OCI-LY7 (cell line): Measurements from ENCODE around the gene EDN3. TPM values are rescaled to one million over a fixed set of nuclear protein-coding genes. Genes with fewer than 3 reads are reported as not detected.

ENCODE experiments used
- BruUV-seq: library from RNA; stranded (reverse); fragments of 400-500 nt; replicated peaks from 2 replicates; lab custom pipeline; 2021; lab: Mats Ljungman, UMichigan
- CTCF ChIA-PET: fragments of 300-600 bp; sonication (Branson Sonifier 250); formaldehyde crosslinking; loops from one replicate; lab custom pipeline; 2022; ENCODE audit warnings: antibody characterized with exemption; ENCODE audit not compliant: unreplicated experiment; lab: Charles Lee
- POLR2A ChIA-PET: fragments of 300-600 bp; sonication (Branson Sonifier 250); formaldehyde crosslinking; loops from one replicate; lab custom pipeline; 2022; ENCODE audit warnings: antibody characterized with exemption; lab: Charles Lee
- DNase-seq: peaks from one replicate; pipeline ENCODE4 v3.0.0-alpha.2; 2015; ENCODE audit warnings: low spot score
- H2AFZ ChIP-seq: fragments of 200-600 bp; sonication (generic), shearing (Covaris generic); 2 replicates; pipeline ENCODE4 v1.6.1; 2014; ENCODE audit warnings: mild to moderate bottlenecking, antibody characterized with exemption, low read length, moderate library complexity
- H3K27ac ChIP-seq: fragments of 200-600 bp; sonication (generic); 2 replicates; pipeline ENCODE4 v1.5.1; 2014; ENCODE audit warnings: mixed run types, low read depth, mild to moderate bottlenecking, moderate library complexity, low read length, inconsistent platforms; ENCODE audit not compliant: poor library complexity, severe bottlenecking
- H3K36me3 ChIP-seq: fragments of 200-600 bp; sonication (generic); 2 replicates; pipeline ENCODE4 v1.6.1; 2014; ENCODE audit warnings: mild to moderate bottlenecking, antibody characterized with exemption, low read length, moderate library complexity, mixed read lengths; ENCODE audit not compliant: insufficient read depth
- H3K4me1 ChIP-seq: fragments of 200-600 bp; sonication (generic); 2 replicates; pipeline ENCODE4 v1.5.1; 2014; ENCODE audit warnings: mild to moderate bottlenecking, low read length; ENCODE audit not compliant: insufficient read depth, poor library complexity, severe bottlenecking
- H3K4me2 ChIP-seq: fragments of 200-600 bp; sonication (generic); 2 replicates; pipeline ENCODE4 v1.6.1; 2014; ENCODE audit warnings: mild to moderate bottlenecking, low read length
- H3K4me3 ChIP-seq: fragments of 200-600 bp; sonication (generic); 2 replicates; pipeline ENCODE4 v1.5.1; 2014; ENCODE audit warnings: mild to moderate bottlenecking, low read depth, low read length; ENCODE audit not compliant: poor library complexity, severe bottlenecking
- H3K79me2 ChIP-seq: fragments of 200-600 bp; sonication (generic); 2 replicates; pipeline ENCODE4 v1.6.1; 2016; ENCODE audit warnings: low read depth, mild to moderate bottlenecking, low read length, moderate library complexity, mixed read lengths; ENCODE audit not compliant: insufficient read depth
- H3K9me2 ChIP-seq: fragments of 200-600 bp; sonication (generic); 2 replicates; pipeline ENCODE4 v1.6.1; 2016; ENCODE audit warnings: mild to moderate bottlenecking, low read length, mixed read lengths; ENCODE audit not compliant: insufficient read depth
- H3K9me3 ChIP-seq: fragments of 200-600 bp; sonication (generic); 2 replicates; pipeline ENCODE4 v1.6.1; 2014; ENCODE audit warnings: mild to moderate bottlenecking, mixed run types, low read length, mixed read lengths
- H4K20me1 ChIP-seq: fragments of 200-600 bp; sonication (generic); 2 replicates; pipeline ENCODE4 v1.6.1; 2014; ENCODE audit warnings: mild to moderate bottlenecking, antibody characterized with exemption, low read length, moderate library complexity, mixed read lengths; ENCODE audit not compliant: insufficient read depth
- EZH2phosphoT487 ChIP-seq: fragments of 200-600 bp; sonication (generic); IDR thresholded peaks from 2 replicates; pipeline ENCODE4 v1.6.1; 2018; ENCODE audit warnings: low read depth, borderline replicate concordance, mild to moderate bottlenecking, mixed run types, antibody characterized with exemption, low read length, moderate library complexity, mixed read lengths
- intact Hi-C: fragments of 100-400 bp; cut with micrococcal nuclease; formaldehyde crosslinking; loops from one replicate; pipeline ENCODE4 v1.10.0; 2022; ENCODE audit not compliant: unreplicated experiment
- total RNA-seq, 2 experiments: library from RNA; depleted of rRNA in 1 of 2; stranded (reverse); fragments of >200 nt in 1 of 2; shearing (Covaris generic) in 1 of 2; gene quantifications; 2 replicates each; pipeline ENCODE4 v1.2.3, GENCODE V29; 2014 to 2022
- TF ChIP-seq, protein P1 (sequence below): fragments of 200-600 bp; sonication (generic); conservative IDR thresholded peaks from 2 replicates; pipeline ENCODE4 v1.5.1; 2014; ENCODE audit warnings: mild to moderate bottlenecking, antibody characterized with exemption, low read length, moderate library complexity, mixed read lengths

EDN3 gene
- total RNA-seq, 2 experiments from 2014 or later = not detected

DNA sequence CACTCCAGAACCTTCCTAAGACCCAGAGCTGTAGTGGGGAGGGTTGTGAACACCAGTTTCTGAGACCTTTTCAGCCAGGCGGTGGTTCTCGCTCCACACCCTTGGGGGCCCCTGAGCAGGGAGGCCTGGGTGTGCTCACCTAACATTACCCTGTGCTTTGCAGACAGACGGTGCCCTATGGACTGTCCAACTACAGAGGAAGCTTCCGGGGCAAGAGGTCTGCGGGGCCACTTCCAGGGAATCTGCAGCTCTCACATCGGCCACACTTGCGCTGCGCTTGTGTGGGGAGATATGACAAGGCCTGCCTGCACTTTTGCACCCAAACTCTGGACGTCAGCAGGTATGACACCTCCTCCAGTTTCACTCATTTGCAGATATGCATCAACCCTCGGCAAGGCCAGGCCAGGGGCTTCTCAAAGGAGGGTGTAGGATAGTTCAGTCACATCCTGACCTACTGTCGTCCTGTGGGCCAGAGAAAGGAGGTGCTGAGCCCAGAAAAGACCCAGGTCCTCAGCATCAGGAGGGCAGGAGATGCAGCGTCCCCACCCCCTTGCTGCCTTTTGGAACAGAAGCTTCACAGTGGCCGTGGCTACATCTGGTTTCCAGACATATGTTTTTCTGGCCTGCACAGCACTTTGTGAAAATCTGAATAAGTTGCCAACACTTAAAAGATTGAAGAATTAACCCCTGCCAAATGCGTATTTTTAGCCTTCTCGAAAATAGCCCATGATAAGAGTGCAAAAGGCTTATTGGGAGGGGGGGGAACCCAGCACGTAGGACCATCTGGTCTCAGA lies 20.6 kb downstream of the EDN3 start:
- Histone ChIP-seq H3K4me2 (no peak overlapping the region), H2AFZ (no peak overlapping the region), H3K79me2 (no peaks in the 10 kb centered on the region), H3K9me2 (no peaks in the 10 kb centered on the region), H3K9me3 (no peaks in the 10 kb centered on the region), H3K27ac (no peak overlapping the region), H4K20me1 (no peaks in the 10 kb centered on the region), H3K4me1 (no peaks in the 10 kb centered on the region), H3K36me3 (no peaks in the 10 kb centered on the region), H3K4me3 (no peak overlapping the region)
- no peak for TF ChIP-seq EZH2phosphoT487
- TF ChIP-seq, protein P1, sequence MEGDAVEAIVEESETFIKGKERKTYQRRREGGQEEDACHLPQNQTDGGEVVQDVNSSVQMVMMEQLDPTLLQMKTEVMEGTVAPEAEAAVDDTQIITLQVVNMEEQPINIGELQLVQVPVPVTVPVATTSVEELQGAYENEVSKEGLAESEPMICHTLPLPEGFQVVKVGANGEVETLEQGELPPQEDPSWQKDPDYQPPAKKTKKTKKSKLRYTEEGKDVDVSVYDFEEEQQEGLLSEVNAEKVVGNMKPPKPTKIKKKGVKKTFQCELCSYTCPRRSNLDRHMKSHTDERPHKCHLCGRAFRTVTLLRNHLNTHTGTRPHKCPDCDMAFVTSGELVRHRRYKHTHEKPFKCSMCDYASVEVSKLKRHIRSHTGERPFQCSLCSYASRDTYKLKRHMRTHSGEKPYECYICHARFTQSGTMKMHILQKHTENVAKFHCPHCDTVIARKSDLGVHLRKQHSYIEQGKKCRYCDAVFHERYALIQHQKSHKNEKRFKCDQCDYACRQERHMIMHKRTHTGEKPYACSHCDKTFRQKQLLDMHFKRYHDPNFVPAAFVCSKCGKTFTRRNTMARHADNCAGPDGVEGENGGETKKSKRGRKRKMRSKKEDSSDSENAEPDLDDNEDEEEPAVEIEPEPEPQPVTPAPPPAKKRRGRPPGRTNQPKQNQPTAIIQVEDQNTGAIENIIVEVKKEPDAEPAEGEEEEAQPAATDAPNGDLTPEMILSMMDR = no peak
- ChIA-PET POLR2A (no interaction called here), CTCF (no interaction called here)
- BruUV-seq = no TSS peak
- DNase-seq = no peak
- intact Hi-C loops = no loop called here

DNA sequence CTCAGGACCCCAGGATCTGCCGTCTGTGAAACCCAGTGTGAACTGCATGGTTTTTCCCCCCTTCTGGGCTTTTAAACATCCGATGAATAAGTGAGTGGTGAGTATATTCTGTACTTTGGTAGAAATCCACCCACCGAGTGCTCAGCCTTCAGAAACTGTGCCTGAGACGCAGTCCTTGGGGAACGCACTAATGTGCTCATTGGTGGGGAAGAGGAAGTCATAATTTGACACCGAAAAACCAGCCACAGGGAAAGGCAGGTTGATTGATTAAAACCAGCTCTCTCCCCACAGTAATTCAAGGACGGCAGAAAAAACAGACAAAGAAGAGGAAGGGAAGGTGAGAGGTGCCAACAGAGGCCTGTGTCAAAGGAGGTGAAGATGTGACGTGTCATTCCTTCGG lies 21.7 kb downstream of the EDN3 start:
- no peak overlapping the region for H2AFZ ChIP-seq
- intact Hi-C loops = no loop called here
- H3K4me1 ChIP-seq = no peaks in the 10 kb centered on the region
- ChIA-PET CTCF (no interaction called here), POLR2A (no interaction called here)
- H3K9me2 ChIP-seq = no peaks in the 10 kb centered on the region
- no peak overlapping the region for H3K4me3 ChIP-seq
- H3K36me3 ChIP-seq = no peaks in the 10 kb centered on the region
- no peak overlapping the region for H3K4me2 ChIP-seq
- DNase-seq = no peak
- BruUV-seq = no TSS peak
- TF ChIP-seq, protein P1 = no peak
- TF ChIP-seq EZH2phosphoT487 = no peak
- no peaks in the 10 kb centered on the region for H3K9me3 ChIP-seq
- H3K79me2 ChIP-seq = no peaks in the 10 kb centered on the region
- no peak overlapping the region for H3K27ac ChIP-seq
- H4K20me1 ChIP-seq = no peaks in the 10 kb centered on the region
